GM23338 (cell line): ENCODE data around the gene TMEM170B. TPM values are rescaled to one million over a fixed set of nuclear protein-coding genes. Genes with fewer than 3 reads are reported as not detected.

ENCODE experiments used
- ATAC-seq: fragments of 200-7000 bp; cut with Tn5 transposase; 3 replicates; pipeline ENCODE4 v1.9.1; 2020
- DNase-seq: peaks from one replicate; pipeline ENCODE4 v3.0.0-alpha.2; 2015; ENCODE audit warnings: low spot score
- H2AFZ ChIP-seq: fragments of 200-600 bp; sonication (generic); 2 replicates; pipeline ENCODE4 v1.8.0; 2016; ENCODE audit warnings: antibody characterized with exemption, mild to moderate bottlenecking, moderate library complexity
- H3F3A ChIP-seq: fragments of 200-600 bp; sonication (generic); replicated peaks from 2 replicates; pipeline ENCODE4 v1.8.0; 2017; ENCODE audit warnings: antibody characterized with exemption, mixed run types, low read depth
- H3K27ac ChIP-seq: fragments of 200-600 bp; sonication (generic); 2 replicates; pipeline ENCODE4 v1.6.1; 2016; ENCODE audit warnings: low read depth
- H3K27me3 ChIP-seq: fragments of 200-600 bp; sonication (generic); 2 replicates; pipeline ENCODE4 v1.8.0; 2016; ENCODE audit warnings: mild to moderate bottlenecking, mixed run types, moderate library complexity; ENCODE audit not compliant: insufficient read depth
- H3K36me3 ChIP-seq: fragments of 200-600 bp; sonication (generic); 2 replicates; pipeline ENCODE4 v1.8.0; 2016; ENCODE audit warnings: mild to moderate bottlenecking; ENCODE audit not compliant: insufficient read depth
- H3K4me1 ChIP-seq: fragments of 200-600 bp; sonication (generic); 2 replicates; pipeline ENCODE4 v1.8.0; 2016; ENCODE audit warnings: mild to moderate bottlenecking, moderate library complexity; ENCODE audit not compliant: insufficient read depth
- H3K4me2 ChIP-seq: fragments of 200-600 bp; sonication (generic); 2 replicates; pipeline ENCODE4 v1.7.1; 2017; ENCODE audit warnings: mixed run types
- H3K4me3 ChIP-seq: fragments of 200-600 bp; sonication (generic); 2 replicates; pipeline ENCODE4 v1.6.1; 2016; ENCODE audit warnings: mixed run types
- H3K79me2 ChIP-seq: fragments of 200-600 bp; sonication (generic); replicated peaks from 2 replicates; pipeline ENCODE4 v1.8.0; 2017; ENCODE audit warnings: mild to moderate bottlenecking; ENCODE audit not compliant: insufficient read depth
- H3K9me2 ChIP-seq: fragments of 200-600 bp; sonication (generic); 2 replicates; pipeline ENCODE4 v1.8.0; 2017; ENCODE audit not compliant: insufficient read depth
- H4K20me1 ChIP-seq: fragments of 200-600 bp; sonication (generic); replicated peaks from 2 replicates; pipeline ENCODE4 v1.8.0; 2017; ENCODE audit warnings: mild to moderate bottlenecking; ENCODE audit not compliant: insufficient read depth
- H3K27ac Mint-ChIP-seq: 2 replicates; pipeline ENCODE4 v1.8.0; 2020; ENCODE audit warnings: inconsistent platforms, mild to moderate bottlenecking, moderate library complexity, mixed read lengths
- H3K27me3 Mint-ChIP-seq: 3 replicates; pipeline ENCODE4 v1.8.0; 2022; ENCODE audit warnings: low read depth, mild to moderate bottlenecking, moderate library complexity, mixed read lengths, inconsistent platforms; ENCODE audit not compliant: insufficient read depth, poor library complexity
- H3K36me3 Mint-ChIP-seq: 3 replicates; pipeline ENCODE4 v1.8.0; 2021; ENCODE audit warnings: low read depth, mild to moderate bottlenecking, inconsistent platforms, moderate library complexity, mixed read lengths
- H3K4me1 Mint-ChIP-seq: 3 replicates; pipeline ENCODE4 v1.8.0; 2020; ENCODE audit warnings: mild to moderate bottlenecking, inconsistent platforms, mixed read lengths
- H3K4me3 Mint-ChIP-seq: 3 replicates; pipeline ENCODE4 v1.8.0; 2021; ENCODE audit warnings: moderate library complexity, mild to moderate bottlenecking, inconsistent platforms, mixed read lengths
- H3K9me3 Mint-ChIP-seq: 3 replicates; pipeline ENCODE4 v1.8.0; 2020; ENCODE audit warnings: moderate library complexity, mild to moderate bottlenecking, inconsistent platforms, mixed read lengths
- CREB1 ChIP-seq: fragments of 250-450 bp; sonication (Bioruptor Pico); IDR thresholded peaks from 2 replicates; pipeline ENCODE4 v1.5.0; 2020; ENCODE audit warnings: low read depth, mild to moderate bottlenecking, moderate library complexity
- CTCF ChIP-seq, 2 experiments: fragments of 200-600 bp in 1 of 2; sonication (generic) in 1 of 2; conservative IDR thresholded peaks; 2 replicates each; pipeline versions ENCODE4 v1.5.1 to v1.6.1; 2016 to 2017; ENCODE audit warnings: antibody characterized with exemption in 2 of 2, low read depth in 2 of 2, mild to moderate bottlenecking in 2 of 2, moderate library complexity in 1 of 2
- ETS1 ChIP-seq: IDR thresholded peaks from 2 replicates; pipeline ENCODE4 v1.6.1; 2016; ENCODE audit warnings: antibody characterized with exemption
- EZH2 ChIP-seq: fragments of 200-600 bp; sonication (generic); IDR thresholded peaks from one replicate; pipeline ENCODE4 v1.8.0; 2017; ENCODE audit warnings: antibody characterized with exemption, mild to moderate bottlenecking, low read depth; ENCODE audit not compliant: unreplicated experiment
- EZH2phosphoT487 ChIP-seq: fragments of 200-600 bp; sonication (generic); IDR thresholded peaks from one replicate; pipeline ENCODE4 v1.8.1; 2018; ENCODE audit warnings: antibody characterized with exemption; ENCODE audit not compliant: unreplicated experiment
- JUNB ChIP-seq: IDR thresholded peaks from one replicate; pipeline ENCODE4 v1.6.1; 2016; ENCODE audit warnings: antibody characterized with exemption; ENCODE audit not compliant: unreplicated experiment
- NANOG ChIP-seq: IDR thresholded peaks from 2 replicates; pipeline ENCODE4 v1.6.1; 2016; ENCODE audit warnings: antibody characterized with exemption, borderline replicate concordance
- POLR2AphosphoS5 ChIP-seq: IDR thresholded peaks from 2 replicates; pipeline ENCODE4 v1.6.1; 2016; ENCODE audit warnings: antibody characterized with exemption, low read depth
- REST ChIP-seq: IDR thresholded peaks from one replicate; pipeline ENCODE4 v1.6.1; 2018; ENCODE audit warnings: antibody characterized with exemption; ENCODE audit not compliant: unreplicated experiment
- STAT1 ChIP-seq: IDR thresholded peaks from one replicate; pipeline ENCODE4 v1.6.1; 2016; ENCODE audit warnings: antibody characterized with exemption; ENCODE audit not compliant: unreplicated experiment
- ZNF114 ChIP-seq: fragments of 250-450 bp; sonication (Bioruptor Pico); IDR thresholded peaks from 2 replicates; pipeline ENCODE4 v1.5.0; 2020; ENCODE audit warnings: mild to moderate bottlenecking, moderate library complexity
- ZNF331 ChIP-seq: fragments of 250-450 bp; sonication (Bioruptor Pico); IDR thresholded peaks from 2 replicates; pipeline ENCODE4 v1.5.0; 2020; ENCODE audit warnings: low read depth, mild to moderate bottlenecking, moderate library complexity
- ZNF462 ChIP-seq: fragments of 250-450 bp; sonication (Bioruptor Pico); IDR thresholded peaks from 2 replicates; pipeline ENCODE4 v1.5.0; 2020; ENCODE audit warnings: mild to moderate bottlenecking, moderate library complexity
- polyA plus RNA-seq: library from polyadenylated mRNA; unstranded; fragments of >200 nt; fragmentation: Nextera tagmentation; extraction: Ambion mirVana; gene quantifications from 2 replicates; pipeline ENCODE4 v1.2.1, GENCODE V29; 2016
- total RNA-seq: library from RNA; depleted of rRNA; stranded (reverse); fragments of >200 nt; shearing (Covaris generic); gene quantifications from 2 replicates; pipeline ENCODE4 v1.2.3, GENCODE V29; 2014

The TMEM170B gene
- total and polyA plus RNA-seq, 2 experiments from 2014 or later: 2.0 to 6.9 TPM

GRCh38 chr6:11623272-11623671, 85.7 kb downstream of the TMEM170B start:
- no peak overlapping the region for H3K27ac Mint-ChIP-seq

More at GRCh38 chr6:11623272-11623671, 85.7 kb downstream of the TMEM170B start:
- no peak overlapping the region for H3K4me3 ChIP-seq
- no peaks in the 10 kb centered on the region for H3K27me3 ChIP-seq
- no peaks in the 10 kb centered on the region for H3K79me2 ChIP-seq
- no peak overlapping the region for H3K27ac ChIP-seq
- no peaks in the 10 kb centered on the region for H3K4me1 Mint-ChIP-seq
- H3K4me1 ChIP-seq: no peaks in the 10 kb centered on the region
- peaks cover 3% of the 10 kb centered on the region; the same call in 2 of the 3 replicates for H3K9me3 Mint-ChIP-seq
- no peaks in the 10 kb centered on the region; the same call in 1 of the 2 replicates for H3K9me2 ChIP-seq
- H3K4me2 ChIP-seq: no peak overlapping the region
- H3K4me3 Mint-ChIP-seq: no peak overlapping the region
- ATAC-seq (no peak), DNase-seq (no peak)
- H4K20me1 ChIP-seq: no peaks in the 10 kb centered on the region
- no peaks in the 10 kb centered on the region for H3F3A ChIP-seq
- TF ChIP-seq ETS1 (no peak), POLR2AphosphoS5 (no peak), EZH2phosphoT487 (no peak), ZNF462 (CRISPR knock-in tag) (no peak), REST (no peak), CREB1 (no peak), CTCF (conservative IDR thresholded peaks at IDR 0.05; ENCODE audit: low read depth in 2 of 2) (no peak), JUNB (no peak), NANOG (no peak), EZH2 (no peak), ZNF114 (no peak), STAT1 (no peak), ZNF331 (no peak)
- H3K36me3 Mint-ChIP-seq: peaks cover 6% of the 10 kb centered on the region; the same call in 1 of the 3 replicates
- no peak overlapping the region for H2AFZ ChIP-seq
- no peaks in the 10 kb centered on the region for H3K36me3 ChIP-seq
- H3K27me3 Mint-ChIP-seq: peaks cover 2% of the 10 kb centered on the region
